HG02870 (cell line): ENCODE data around the gene CACNA2D3.

Experiments used
- ATAC-seq: cut with Tn5 transposase; IDR thresholded peaks from one replicate; pipeline ENCODE4 v1.9.1; 2021; ENCODE audit warnings: mild to moderate bottlenecking, moderate library complexity; ENCODE audit not compliant: unreplicated experiment

The CACNA2D3 gene

DNA sequence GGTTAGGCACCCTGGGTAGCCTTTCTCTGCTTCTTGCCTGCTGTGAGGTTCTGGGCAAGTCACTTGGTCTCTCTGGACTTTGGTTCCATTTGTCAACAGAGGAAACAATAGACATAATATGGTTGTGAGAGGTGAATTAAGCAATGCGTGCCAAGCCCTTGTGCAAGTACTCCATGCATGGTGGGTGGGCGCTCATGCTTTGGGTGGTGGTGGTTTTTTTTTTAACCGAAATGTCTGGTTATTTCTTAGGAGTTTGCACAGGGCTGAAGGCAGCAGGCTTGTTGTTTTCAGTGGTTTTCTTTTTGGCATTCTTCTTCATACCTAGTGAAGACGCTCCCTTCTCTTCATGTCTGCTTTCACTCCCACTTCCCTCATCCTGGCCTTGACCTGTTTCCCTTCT lies 889.7 kb downstream of the CACNA2D3 start:
- no peak for ATAC-seq

DNA sequence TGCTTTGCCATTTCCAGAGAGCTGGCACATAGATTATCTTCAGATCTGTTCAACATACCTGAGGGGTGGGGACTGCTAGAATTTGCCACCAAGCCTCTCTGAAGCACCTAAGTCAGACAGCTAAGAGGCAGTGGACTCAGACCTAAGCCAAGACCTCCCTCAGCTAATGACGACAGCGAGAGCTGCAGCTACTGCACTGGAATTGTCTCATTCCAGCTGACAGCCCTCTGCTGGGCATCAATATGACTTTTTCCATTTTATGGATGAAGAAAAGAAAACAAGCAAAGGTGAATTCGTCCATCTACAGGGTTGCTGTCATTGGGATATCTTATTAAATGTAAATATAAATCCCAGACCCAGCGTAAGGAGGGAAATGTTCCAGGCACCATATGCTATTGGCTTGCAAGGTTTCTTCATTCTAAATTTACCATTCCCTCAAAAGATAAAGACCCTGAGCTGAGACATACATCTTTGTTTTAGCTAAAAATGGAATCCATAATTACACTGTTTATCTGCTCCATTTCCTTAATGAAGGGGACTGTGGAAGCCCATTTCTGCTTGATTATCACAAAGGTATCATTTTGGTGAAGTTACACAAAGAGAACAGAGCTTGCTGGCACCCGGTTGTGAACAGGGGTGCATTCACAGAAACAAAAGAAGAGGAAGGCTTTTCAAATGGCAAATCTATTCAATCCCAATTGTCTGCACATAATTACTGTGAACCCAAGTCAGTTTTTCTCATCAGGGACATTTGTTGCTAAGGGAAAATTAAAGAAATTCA lies 891.0 kb downstream of the CACNA2D3 start:
- ATAC-seq: no peak

- no peak for ATAC-seq
Observed at GRCh38 chr3:55014081-55014480, 891.7 kb downstream of the CACNA2D3 start.

DNA sequence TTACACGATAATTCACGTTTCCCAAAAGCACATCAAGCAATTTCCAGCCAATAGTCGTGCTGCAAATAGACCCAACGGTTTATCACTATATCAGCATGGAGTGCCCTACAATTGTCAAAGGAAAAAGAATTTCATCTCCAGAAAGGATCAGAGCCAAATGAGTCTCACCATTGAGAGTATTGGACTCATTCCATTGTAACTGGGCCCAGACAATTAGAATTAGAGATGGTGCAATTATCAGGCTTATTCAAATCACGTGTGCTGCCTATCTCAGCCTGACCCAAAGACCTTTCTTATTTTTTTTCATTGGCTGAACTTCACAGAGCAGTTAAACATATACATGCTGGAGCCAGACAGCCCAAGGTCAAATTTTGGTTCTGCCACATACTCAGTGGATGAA lies 892.6 kb downstream of the CACNA2D3 start:
- no peak for ATAC-seq

DNA sequence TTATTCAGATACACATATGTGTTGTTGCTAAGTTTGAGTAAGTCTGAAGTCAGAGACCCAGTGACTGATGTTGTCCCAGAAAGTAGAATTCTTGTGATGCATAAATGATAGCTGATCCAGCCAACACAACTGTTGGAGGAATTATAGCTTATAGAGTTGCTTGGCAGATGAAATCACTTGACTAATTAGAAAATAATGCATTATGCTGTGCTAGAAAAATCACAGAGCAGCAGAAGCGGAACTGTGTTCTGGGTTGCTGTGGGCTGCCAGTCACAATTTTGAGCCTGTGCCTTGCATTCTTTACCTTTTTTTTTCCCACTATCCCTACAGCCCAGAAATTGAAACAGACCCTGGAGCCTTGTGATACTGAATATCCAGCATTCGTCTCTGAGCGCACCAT lies 895.5 kb downstream of the CACNA2D3 start:
- no peak for ATAC-seq

GRCh38 chr3:55030938-55031337 lies 908.6 kb downstream of the CACNA2D3 start:
- ATAC-seq: no peak

DNA sequence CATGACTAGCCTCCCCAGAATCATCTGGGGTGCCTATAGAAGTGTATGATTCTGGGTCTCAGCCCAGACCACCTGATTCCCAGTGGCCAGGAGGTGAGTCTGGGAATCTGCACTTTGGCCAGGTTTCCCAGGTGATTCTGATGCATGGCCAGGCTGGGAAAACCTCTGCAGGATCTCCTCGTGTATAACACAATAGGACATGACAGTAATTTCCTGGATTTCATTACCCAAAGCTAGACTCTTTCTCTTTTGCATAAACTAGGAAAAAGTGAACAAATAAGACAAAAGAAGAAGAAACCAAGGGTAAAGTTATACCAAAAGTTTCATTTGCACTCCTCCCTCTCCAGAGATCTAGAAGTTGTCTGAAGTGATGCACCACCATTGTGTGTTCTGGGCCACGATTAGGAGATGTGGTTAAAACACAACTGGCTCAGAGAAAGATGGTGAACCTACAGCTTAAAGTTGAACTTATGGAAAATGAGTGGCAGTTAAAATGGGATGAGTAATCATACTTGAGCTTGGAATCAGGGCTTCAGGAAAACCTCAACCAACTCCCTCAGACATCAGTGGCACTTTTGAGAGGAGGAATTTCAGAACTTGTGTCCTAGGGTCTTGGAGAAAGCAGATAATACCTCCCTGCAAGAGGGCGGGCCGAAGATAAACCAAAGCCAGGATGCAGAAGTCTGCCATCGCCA lies 914.7 kb downstream of the CACNA2D3 start:
- ATAC-seq: no peak

- ATAC-seq: no peak
Observed at GRCh38 chr3:55042591-55042990, 920.2 kb downstream of the CACNA2D3 start.

- ATAC-seq: no peak
Observed at GRCh38 chr3:55044486-55044885, 922.1 kb downstream of the CACNA2D3 start.

DNA sequence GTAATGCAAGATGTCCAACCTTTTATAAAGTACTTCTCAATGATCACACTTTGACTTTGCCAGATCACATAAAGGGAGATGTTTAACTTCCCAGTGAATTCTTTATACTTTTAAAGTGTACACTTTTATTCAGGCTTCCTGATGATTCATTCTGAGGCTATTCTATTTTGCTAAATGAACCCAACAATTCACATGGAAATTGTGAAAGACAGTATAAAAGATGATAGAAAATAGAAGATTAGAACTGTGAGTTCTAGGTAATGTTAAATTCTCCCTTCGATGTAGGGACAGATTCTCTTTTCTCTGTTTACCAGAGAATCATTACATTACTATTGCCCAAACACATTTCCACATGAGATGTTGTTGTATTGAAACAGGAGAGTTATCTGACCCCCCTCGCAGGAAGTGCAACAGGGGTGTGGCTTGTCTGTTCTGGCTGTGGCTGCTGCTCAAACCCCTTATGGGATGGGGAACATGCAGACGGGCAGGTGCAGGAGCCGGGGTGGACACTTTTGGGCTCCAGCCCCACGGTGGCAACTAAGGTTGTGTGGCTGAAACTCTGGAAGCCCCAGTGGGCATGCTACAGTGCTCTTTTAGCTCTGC lies 936.8 kb downstream of the CACNA2D3 start:
- no peak for ATAC-seq

DNA sequence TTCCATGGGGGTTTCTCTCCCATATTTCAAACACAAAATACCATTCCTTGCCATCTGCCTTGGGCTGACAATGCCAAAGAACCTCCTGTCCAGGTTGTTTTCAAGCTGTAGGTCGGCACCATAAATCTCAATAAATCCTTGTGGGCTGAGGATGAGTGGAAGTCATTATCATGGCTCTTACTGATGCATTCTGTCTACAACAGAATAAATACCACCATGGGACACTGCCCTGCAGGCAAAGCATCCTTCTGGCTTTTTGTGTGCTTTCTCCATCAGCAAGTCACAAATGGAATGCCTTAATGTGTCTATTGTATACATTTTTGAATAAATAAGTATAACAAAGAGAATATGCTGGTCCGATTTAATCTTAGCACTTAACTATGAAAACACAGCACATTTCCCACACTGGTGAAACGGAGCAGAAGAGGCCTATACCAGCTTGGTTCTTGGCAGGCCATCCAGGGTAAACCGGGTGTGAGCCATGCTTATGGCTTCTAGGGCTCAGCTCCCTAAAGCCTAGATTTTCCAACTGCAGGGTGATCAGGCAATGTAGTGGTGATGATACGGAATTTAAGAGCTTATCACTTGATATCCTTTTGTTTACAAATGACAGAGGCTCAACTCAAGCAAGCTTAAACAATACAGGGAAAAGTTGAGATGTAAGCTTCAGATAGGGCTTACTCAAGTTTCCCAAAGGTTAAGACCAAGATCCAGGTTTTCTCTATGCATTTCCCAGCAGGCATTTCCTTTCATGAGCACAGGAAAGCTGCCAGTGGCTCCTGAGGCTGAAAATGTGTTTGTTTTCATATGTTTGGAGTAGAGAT lies 938.8 kb downstream of the CACNA2D3 start:
- ATAC-seq: no peak

GRCh38 chr3:55061720-55062034 lies 939.3 kb downstream of the CACNA2D3 start:
- ATAC-seq: no peak

- ATAC-seq: no peak
Observed at GRCh38 chr3:55064164-55064563, 941.8 kb downstream of the CACNA2D3 start.

DNA sequence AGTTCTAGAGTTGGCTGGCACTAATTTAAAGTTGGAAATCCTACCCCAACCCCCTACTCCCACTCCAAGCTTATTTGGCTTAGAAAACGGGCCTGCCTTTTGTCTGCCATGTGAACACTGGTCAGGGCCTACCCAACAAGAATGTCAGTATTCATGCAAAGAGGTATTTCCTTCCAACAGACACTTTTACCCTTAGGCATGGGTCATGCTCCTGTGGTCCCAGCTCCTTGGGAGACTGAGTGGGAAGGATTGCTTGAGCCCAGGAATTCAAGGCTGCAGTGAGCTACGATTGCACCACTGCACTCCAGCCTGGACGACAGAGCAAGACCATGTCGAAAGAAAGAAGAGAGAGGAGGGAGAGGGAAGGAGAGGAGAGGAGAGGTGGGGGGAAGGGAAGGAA lies 943.0 kb downstream of the CACNA2D3 start:
- ATAC-seq: no peak

DNA sequence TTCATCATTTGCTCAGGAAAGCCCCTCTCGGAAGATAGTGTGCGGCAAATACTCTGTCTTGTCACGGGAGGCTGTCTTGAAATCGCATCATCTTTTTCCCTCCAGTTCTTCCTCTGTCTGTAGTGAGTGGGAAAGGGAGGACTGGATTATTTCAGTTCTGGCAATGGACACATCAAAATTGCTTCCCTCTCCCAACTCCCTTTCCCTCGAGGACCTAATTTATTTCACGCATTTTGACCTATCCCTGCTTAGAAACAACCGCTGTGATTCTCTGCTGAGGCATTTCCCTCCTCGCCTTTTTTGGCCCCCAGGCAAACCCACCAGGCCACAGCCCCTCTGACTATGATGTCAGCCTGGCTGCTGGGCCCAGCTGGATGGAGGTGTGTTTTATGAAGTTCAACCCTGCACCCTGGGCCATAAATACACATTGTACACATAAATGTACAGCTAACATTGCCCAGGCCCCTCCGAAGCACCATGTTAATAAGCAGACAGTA lies 944.2 kb downstream of the CACNA2D3 start:
- ATAC-seq: no peak

DNA sequence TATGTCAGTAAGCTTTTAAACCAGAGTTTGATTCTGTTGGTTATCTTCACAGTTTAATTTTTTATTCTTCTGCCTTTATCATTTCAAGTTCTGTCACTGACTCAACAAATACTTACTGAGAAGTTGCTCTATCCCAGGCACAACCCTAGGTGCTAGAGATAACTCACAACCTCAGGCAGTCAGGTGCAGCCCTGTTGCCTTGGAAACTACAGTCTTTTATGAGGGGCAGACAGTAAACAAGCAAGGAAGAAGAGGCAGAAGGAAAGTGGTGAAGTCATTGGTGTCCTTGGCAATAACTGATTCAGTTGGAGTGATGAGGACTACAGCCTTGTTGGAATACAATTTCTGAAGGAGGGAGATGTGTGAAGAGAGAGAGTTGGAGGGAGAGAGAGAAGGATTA lies 947.6 kb downstream of the CACNA2D3 start:
- no peak for ATAC-seq

- ATAC-seq: no peak
Observed at GRCh38 chr3:55074796-55075195, 952.4 kb downstream of the CACNA2D3 start.

DNA sequence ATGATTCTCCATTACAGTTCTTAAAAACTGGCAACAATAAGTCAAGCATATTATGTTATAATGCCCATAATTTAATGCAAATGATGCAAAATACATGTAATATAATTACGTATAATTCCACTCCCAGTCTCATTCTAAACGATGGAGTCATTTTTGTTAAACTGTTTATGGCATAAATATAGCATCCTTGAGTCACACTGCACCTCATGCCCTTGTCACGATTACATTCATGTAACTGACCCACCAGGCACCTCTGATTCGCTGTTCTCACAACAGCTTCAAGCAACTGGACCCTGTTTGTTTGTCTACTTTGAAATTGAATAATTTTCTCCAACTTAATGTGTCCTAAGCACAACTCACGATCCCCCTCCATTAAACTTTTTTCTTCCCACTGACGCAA lies 953.5 kb downstream of the CACNA2D3 start:
- ATAC-seq: no peak

DNA sequence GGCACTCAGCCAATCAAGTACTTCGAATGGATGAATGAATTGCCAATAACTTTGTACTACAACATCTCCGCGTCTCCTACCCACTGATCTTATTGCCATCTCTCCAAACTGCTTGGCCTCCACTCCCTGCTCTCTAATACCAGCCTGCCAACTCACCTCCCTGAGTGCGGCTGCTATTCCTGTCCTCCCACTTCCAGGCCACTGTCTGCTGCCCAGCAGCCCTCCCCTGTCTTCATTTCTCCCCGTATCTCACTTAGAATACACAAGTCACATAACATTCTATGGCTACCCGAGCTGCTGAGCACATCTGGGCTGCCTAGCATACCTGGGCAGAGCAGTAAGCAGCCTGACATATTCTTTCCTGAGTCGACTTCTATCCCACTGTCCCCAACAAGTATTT lies 955.4 kb downstream of the CACNA2D3 start:
- no peak for ATAC-seq

- ATAC-seq: no peak
Observed at GRCh38 chr3:55078876-55079275, 956.5 kb downstream of the CACNA2D3 start.

GRCh38 chr3:55085231-55085630 lies 962.9 kb downstream of the CACNA2D3 start:
- no peak for ATAC-seq
